K562 (cell line): ENCODE measurements around the gene GTF3C1. TPM values are rescaled to one million over a fixed set of nuclear protein-coding genes. Genes with fewer than 3 reads are reported as not detected.

Experiments
- BCLAF1 ChIP-seq, 2 experiments: fragments of 450-650 bp in 1 of 2; IDR thresholded peaks; 2 replicates each; pipeline ENCODE4 v1.6.1; 2011 to 2017; ENCODE audit warnings: low read depth in 2 of 2, antibody characterized with exemption in 1 of 2, borderline replicate concordance in 1 of 2, low read length in 1 of 2, mild to moderate bottlenecking in 1 of 2, mixed read lengths in 1 of 2; ENCODE audit not compliant: control insufficient read depth in 1 of 2
- BRF1 ChIP-seq: IDR thresholded peaks from 3 replicates; pipeline ENCODE4 v1.6.1; 2011; ENCODE audit warnings: borderline replicate concordance, mild to moderate bottlenecking; ENCODE audit not compliant: insufficient read length; ENCODE audit errors: extremely low read depth
- COPS2 ChIP-seq: fragments of 450-650 bp; conservative IDR thresholded peaks from 2 replicates; pipeline ENCODE4 v1.6.1; 2016; ENCODE audit warnings: mild to moderate bottlenecking, moderate library complexity
- ELF4 ChIP-seq: fragments of 450-650 bp; formaldehyde crosslinking; IDR thresholded peaks from 2 replicates; pipeline ENCODE4 v1.4.0; 2022; ENCODE audit warnings: missing genetic modification characterization
- FOXJ3 ChIP-seq: sonication (generic); formaldehyde crosslinking; IDR thresholded peaks from 2 replicates; pipeline ENCODE4 v1.4.0; 2020; ENCODE audit warnings: mild to moderate bottlenecking, missing genetic modification reagents
- HEY1 ChIP-seq: fragments of 250-450 bp; sonication (Bioruptor Pico); IDR thresholded peaks from 2 replicates; pipeline ENCODE4 v1.5.0; 2020; ENCODE audit warnings: mild to moderate bottlenecking, moderate library complexity, borderline replicate concordance
- KAT2B ChIP-seq: IDR thresholded peaks from one replicate; pipeline ENCODE4 v1.6.1; 2012; ENCODE audit warnings: low read depth, mild to moderate bottlenecking, control low read depth, inconsistent platforms, low read length, moderate library complexity
- MCM7 ChIP-seq, 2 experiments: fragments of 450-650 bp; IDR thresholded peaks; 2 replicates each; pipeline ENCODE4 v1.6.1; 2016 to 2018
- MLLT1 ChIP-seq, 2 experiments: fragments of 450-650 bp; IDR thresholded peaks; 2 replicates each; pipeline ENCODE4 v1.6.1; 2016
- MTA2 ChIP-seq: fragments of 450-650 bp; IDR thresholded peaks from 2 replicates; pipeline ENCODE4 v1.6.1; 2016; ENCODE audit warnings: low read depth
- NCOA4 ChIP-seq: fragments of 450-650 bp; IDR thresholded peaks from 2 replicates; pipeline ENCODE4 v1.6.1; 2018; ENCODE audit warnings: mild to moderate bottlenecking; ENCODE audit not compliant: partially characterized antibody
- NFATC3 ChIP-seq: fragments of 450-650 bp; IDR thresholded peaks from 2 replicates; pipeline ENCODE4 v1.6.1; 2017; ENCODE audit warnings: mild to moderate bottlenecking
- OTX1 ChIP-seq: fragments of 450-650 bp; formaldehyde crosslinking; IDR thresholded peaks from 2 replicates; pipeline ENCODE4 v1.4.0; 2022; ENCODE audit warnings: mild to moderate bottlenecking
- PHB ChIP-seq: fragments of 250-450 bp; sonication (Bioruptor Pico); IDR thresholded peaks from 2 replicates; pipeline ENCODE4 v1.5.0; 2021
- POLR2B ChIP-seq: fragments of 450-650 bp; IDR thresholded peaks from 2 replicates; pipeline ENCODE4 v1.6.1; 2018; ENCODE audit warnings: low read depth; ENCODE audit not compliant: partially characterized antibody
- PYGO2 ChIP-seq: fragments of 450-650 bp; IDR thresholded peaks from 2 replicates; pipeline ENCODE4 v1.6.1; 2016; ENCODE audit warnings: mild to moderate bottlenecking, missing genetic modification characterization, moderate library complexity, missing compliant biosample characterization
- SMAD4 ChIP-seq: fragments of 250-450 bp; sonication (Bioruptor Pico); conservative IDR thresholded peaks from 2 replicates; pipeline ENCODE4 v1.8.0; 2021; ENCODE audit warnings: inconsistent platforms, mild to moderate bottlenecking, moderate library complexity
- SRSF1 ChIP-seq: fragments of 200-400 bp; formaldehyde crosslinking; IDR thresholded peaks from 2 replicates; pipeline ENCODE4 v1.6.1; 2017; ENCODE audit warnings: mild to moderate bottlenecking, low read depth, low read length, moderate library complexity
- TAL1 ChIP-seq: fragments of 450-650 bp; IDR thresholded peaks from 2 replicates; pipeline ENCODE4 v1.6.1; 2016; ENCODE audit warnings: mild to moderate bottlenecking
- TCF15 ChIP-seq: fragments of 250-450 bp; sonication (Bioruptor Pico); IDR thresholded peaks from 2 replicates; pipeline ENCODE4 v1.8.0; 2022; ENCODE audit warnings: moderate library complexity, mild to moderate bottlenecking, inconsistent platforms
- ZNF274 ChIP-seq: IDR thresholded peaks from 2 replicates; pipeline ENCODE4 v1.6.1; 2011; ENCODE audit warnings: low read depth, mild to moderate bottlenecking, low read length, moderate library complexity, borderline replicate concordance
- ZNF347 ChIP-seq: fragments of 450-650 bp; formaldehyde crosslinking; IDR thresholded peaks from 2 replicates; pipeline ENCODE4 v1.4.0; 2020; ENCODE audit warnings: low read depth, mild to moderate bottlenecking, moderate library complexity
- ZNF584 ChIP-seq: fragments of 200-800 bp; sonication (Bioruptor generic); IDR thresholded peaks from 2 replicates; pipeline ENCODE4 v1.6.1; 2016; ENCODE audit warnings: low read depth, mild to moderate bottlenecking, missing genetic modification characterization, missing compliant biosample characterization
- ZNF766 ChIP-seq: fragments of 200-800 bp; sonication (Bioruptor generic); conservative IDR thresholded peaks from 2 replicates; pipeline ENCODE4 v1.6.1; 2016; ENCODE audit warnings: missing genetic modification characterization, missing compliant biosample characterization
- ZNF830 ChIP-seq: fragments of 250-450 bp; sonication (Bioruptor Pico); IDR thresholded peaks from 2 replicates; pipeline ENCODE4 v1.5.0; 2021; ENCODE audit warnings: mild to moderate bottlenecking
- polyA plus RNA-seq, 8 experiments: library from polyadenylated mRNA; depleted of rRNA in 4 of 8; stranded (reverse) in 5 of 8; unstranded in 3 of 8; fragments of >200 nt; fragmentation: Nextera tagmentation in 2 of 8; fragmentation: Illumina TruSeq in 1 of 8; extraction: Ambion mirVana in 2 of 8; extraction: Trizol in 1 of 8; gene quantifications; 2 replicates each; pipeline versions ENCODE4 v1.2.1 to v1.2.3, GENCODE V29; 2011 to 2014; ENCODE audit warnings: inconsistent platforms in 1 of 8, missing spikeins in 1 of 8
- total RNA-seq, 7 experiments: library from RNA; depleted of rRNA in 6 of 7; stranded (reverse); fragments of >200 nt in 6 of 7; fragmentation: Illumina TruSeq in 2 of 7; extraction: Trizol in 2 of 7; gene quantifications; 2 replicates each; pipeline versions ENCODE4 v1.2.1 to v1.2.3, GENCODE V29; 2011 to 2021; ENCODE audit warnings: low replicate concordance in 1 of 7

Gene GTF3C1
- total and polyA plus RNA-seq, 9 of the 15 experiments (the other 6 are each of a cell fraction or from before 2014, with no cell fraction given) = 0.72 to 63.6 (median 30.9) TPM

GRCh38 chr16:27470567-27471431, 78.9 kb downstream of the GTF3C1 start (continued):
- TF ChIP-seq SMAD4 (CRISPR knock-in tag) (peak; percentile 80), ZNF766 (CRISPR knock-in tag) (no peak), POLR2B (no peak), PHB (CRISPR knock-in tag) (no peak), ZNF347 (CRISPR knock-in tag) (no peak), COPS2 (no peak), BRF1 (no peak), MCM7 (IDR thresholded peaks at IDR 0.05) (no peak), KAT2B (no peak), ZNF830 (no peak), OTX1 (no peak), ZNF274 (no peak), NFATC3 (no peak), HEY1 (CRISPR knock-in tag) (no peak), ZNF584 (CRISPR knock-in tag) (0 out of 2 replicates have a peak, but pooled peaks have one; percentile 49), PYGO2 (tag) (no peak), MTA2 (peak; percentile 53; the same call in 1 of the 2 replicates), FOXJ3 (CRISPR knock-in tag) (no peak), MLLT1 (IDR thresholded peaks at IDR 0.05) (peak in 1 of 2 experiments; percentile 58; a peak in 1 of 4 replicates), TAL1 (peak; percentile 53), ELF4 (CRISPR knock-in tag) (no peak), TCF15 (CRISPR knock-in tag) (no peak), NCOA4 (no peak), SRSF1 (no peak), BCLAF1 (IDR thresholded peaks at IDR 0.05; ENCODE audit: borderline replicate concordance in 1 of 2, control insufficient read depth in 1 of 2, low read depth in 2 of 2, low read length in 1 of 2) (no peak)
